Measurements from ENCODE around the gene ME1. TPM values are rescaled to one million over a fixed set of nuclear protein-coding genes. Genes with fewer than 3 reads are reported as not detected.

Gene ME1
- total and polyA plus RNA-seq, 2 donors (not counting 3 experiments of a cell fraction or from before 2014, with no cell fraction given): 7.3 to 29.3 TPM

- Histone ChIP-seq H2AFZ (ENCODE audit: low read depth, low read length) (peak overlapping the region; percentile 85), H3K9ac (replicated peaks; ENCODE audit: extremely low read depth, insufficient read depth, low read length) (peak overlapping the region; percentile 93), H3K4me1 (ENCODE audit: control insufficient read depth, extremely low read depth, insufficient read depth, low read length) (peaks cover 32% of the 10 kb centered on the region), H3K9me1 (replicated peaks; ENCODE audit: control insufficient read depth, extremely low read depth, insufficient read depth, low read length) (no peaks in the 10 kb centered on the region), H4K20me1 (replicated peaks; ENCODE audit: control insufficient read depth, extremely low read depth, insufficient read depth, low read length) (peaks cover 2% of the 10 kb centered on the region), H3K27me3 (ENCODE audit: control insufficient read depth in 2 of 2, insufficient read depth in 2 of 2, low read length in 2 of 2) (no peaks in the 10 kb centered on the region), H3K79me2 (ENCODE audit: control insufficient read depth, insufficient read depth, low read length) (peaks cover 37% of the 10 kb centered on the region), H3K36me3 (ENCODE audit: control insufficient read depth in 2 of 2, extremely low read depth in 1 of 2, insufficient read depth in 2 of 2, low read length in 2 of 2) (peaks cover 0 to 17% of the 10 kb centered on the region in 2 experiments), H3K9me3 (replicated peaks; ENCODE audit: control insufficient read depth, insufficient read depth, low read length) (no peaks in the 10 kb centered on the region), H3K4me2 (ENCODE audit: insufficient read depth, low read length) (peak overlapping the region; percentile 91), H3K4me3 (replicated peaks in 1 of 3; ENCODE audit: insufficient read depth in 1 of 3, low read depth in 1 of 3, low read length in 3 of 3) (peak overlapping the region; percentile 52 to 99 (median 94)), H3K27ac (ENCODE audit: insufficient read depth, low read depth, low read length) (peak overlapping the region; percentile 49)
- TSS peak; percentile 21 for BruUV-seq (replicated peaks)
- POLR2A ChIA-PET: no interaction called here
- intact Hi-C loops (cut with micrococcal nuclease) (loop anchor here (1.0 to 10.0 kb wide), 4 partner anchors 21 to 949 kb away; partner anchors contain the start of genes DOP1A, IBTK and TPBG), dilution Hi-C loops (cut with MboI; ENCODE audit: extremely low pct_ligation_motif_present, low sequenced_read_pairs) (no loop called here)
- peak; percentile 44 for DNase-seq (ENCODE audit: low read depth, low spot score)
- CTCF ChIA-PET: interaction anchor here (0.6 to 8.7 kb wide), 7 partner anchors 18 to 137 kb away, joined by 3 to 83 read pairs (median 4); partner anchors contain the start of genes DOP1A and UBE3D
- no peak for FAIRE-seq
- TF ChIP-seq GATA2 (IDR thresholded peaks at IDR 0.05; ENCODE audit: insufficient read depth, insufficient read length, low read depth, low read length): no peak
- peak; percentile 29 for TF ChIP-seq POLR2AphosphoS5 (IDR thresholded peaks at IDR 0.05; ENCODE audit: insufficient read depth, low read depth, low read length)
These were observed 236.9 kb downstream of the ME1 start for GRCh38 chr6:83193747-83194566.

- H3K79me2 ChIP-seq (ENCODE audit: control insufficient read depth, insufficient read depth, low read length): peaks cover 41% of the 10 kb centered on the region
- POLR2A ChIA-PET: no interaction called here
- H3K4me2 ChIP-seq (ENCODE audit: insufficient read depth, low read length): peak within 1 kb of the TSS; percentile 98
- dilution Hi-C loops (cut with MboI; ENCODE audit: extremely low pct_ligation_motif_present, low sequenced_read_pairs) (no loop called here), intact Hi-C loops (cut with micrococcal nuclease) (loop anchor here (1.0 to 10.0 kb wide), 4 partner anchors 22 to 948 kb away; partner anchors contain the start of genes DOP1A, IBTK and TPBG)
- H3K9me1 ChIP-seq (replicated peaks; ENCODE audit: control insufficient read depth, extremely low read depth, insufficient read depth, low read length): no peaks in the 10 kb centered on the region
- H3K9me3 ChIP-seq (replicated peaks; ENCODE audit: control insufficient read depth, insufficient read depth, low read length): no peaks in the 10 kb centered on the region
- peaks cover 0 to 17% of the 10 kb centered on the region in 2 experiments for H3K36me3 ChIP-seq (ENCODE audit: control insufficient read depth in 2 of 2, extremely low read depth in 1 of 2, insufficient read depth in 2 of 2, low read length in 2 of 2)
- FAIRE-seq (peak; percentile 92), DNase-seq (ENCODE audit: low read depth, low spot score) (peak; percentile 93)
- H4K20me1 ChIP-seq (replicated peaks; ENCODE audit: control insufficient read depth, extremely low read depth, insufficient read depth, low read length): peaks cover 2% of the 10 kb centered on the region
- no peaks in the 10 kb centered on the region for H3K27me3 ChIP-seq (ENCODE audit: control insufficient read depth in 2 of 2, insufficient read depth in 2 of 2, low read length in 2 of 2)
- peak within 1 kb of the TSS; percentile 52 to 99 (median 94) for H3K4me3 ChIP-seq (replicated peaks in 1 of 3; ENCODE audit: insufficient read depth in 1 of 3, low read depth in 1 of 3, low read length in 3 of 3)
- TF ChIP-seq POLR2A (IDR thresholded peaks at IDR 0.05; ENCODE audit: low read depth, low read length) (peak; percentile 86), POLR2AphosphoS5 (IDR thresholded peaks at IDR 0.05; ENCODE audit: insufficient read depth, low read depth, low read length) (peak; percentile 68), CTCF (IDR thresholded peaks at IDR 0.05; ENCODE audit: extremely low read depth in 1 of 2, insufficient read depth in 1 of 2, low read depth in 1 of 2, low read length in 2 of 2) (no peak)
- BruUV-seq (replicated peaks): no TSS peak
- peak within 1 kb of the TSS; percentile 49 for H3K27ac ChIP-seq (ENCODE audit: insufficient read depth, low read depth, low read length)
- H3K9ac ChIP-seq (replicated peaks; ENCODE audit: extremely low read depth, insufficient read depth, low read length): peak within 1 kb of the TSS; percentile 93
- CTCF ChIA-PET: interaction anchor here (0.6 to 8.7 kb wide), 6 partner anchors 17 to 136 kb away, joined by 3 to 83 read pairs (median 4); partner anchors contain the start of genes DOP1A and UBE3D
- H2AFZ ChIP-seq (ENCODE audit: low read depth, low read length): peak within 1 kb of the TSS; percentile 85
- H3K4me1 ChIP-seq (ENCODE audit: control insufficient read depth, extremely low read depth, insufficient read depth, low read length): peaks cover 23% of the 10 kb centered on the region
These were observed 237.7 kb downstream of the ME1 start, which contains the start of the genes PGM3 and RWDD2A for GRCh38 chr6:83192871-83193746. TSS of gene PGM3 (minus strand) at chr6:83193265. CDS start at chr6:83191012, 2,253 bp downstream. TSS of gene RWDD2A (plus strand) at chr6:83193357. CDS start at chr6:83194452, 1,095 bp downstream.

Measured in endothelial cell of umbilical vein (primary cell).